Astrocyte (in vitro differentiated cells and primary cell): Measurements from ENCODE around the gene MESD.

Experiments
- EZH2 ChIP-seq: IDR thresholded peaks from 2 replicates; pipeline ENCODE4 v1.6.1; 2012; ENCODE audit warnings: mild to moderate bottlenecking, low read length, inconsistent platforms; ENCODE audit not compliant: insufficient read depth
- TF ChIP-seq, protein P1 (sequence below): IDR thresholded peaks from 2 replicates; pipeline ENCODE4 v1.5.1; 2011; ENCODE audit warnings: low read depth, mild to moderate bottlenecking, inconsistent platforms, low read length, moderate library complexity; ENCODE audit not compliant: insufficient read depth

DNA sequence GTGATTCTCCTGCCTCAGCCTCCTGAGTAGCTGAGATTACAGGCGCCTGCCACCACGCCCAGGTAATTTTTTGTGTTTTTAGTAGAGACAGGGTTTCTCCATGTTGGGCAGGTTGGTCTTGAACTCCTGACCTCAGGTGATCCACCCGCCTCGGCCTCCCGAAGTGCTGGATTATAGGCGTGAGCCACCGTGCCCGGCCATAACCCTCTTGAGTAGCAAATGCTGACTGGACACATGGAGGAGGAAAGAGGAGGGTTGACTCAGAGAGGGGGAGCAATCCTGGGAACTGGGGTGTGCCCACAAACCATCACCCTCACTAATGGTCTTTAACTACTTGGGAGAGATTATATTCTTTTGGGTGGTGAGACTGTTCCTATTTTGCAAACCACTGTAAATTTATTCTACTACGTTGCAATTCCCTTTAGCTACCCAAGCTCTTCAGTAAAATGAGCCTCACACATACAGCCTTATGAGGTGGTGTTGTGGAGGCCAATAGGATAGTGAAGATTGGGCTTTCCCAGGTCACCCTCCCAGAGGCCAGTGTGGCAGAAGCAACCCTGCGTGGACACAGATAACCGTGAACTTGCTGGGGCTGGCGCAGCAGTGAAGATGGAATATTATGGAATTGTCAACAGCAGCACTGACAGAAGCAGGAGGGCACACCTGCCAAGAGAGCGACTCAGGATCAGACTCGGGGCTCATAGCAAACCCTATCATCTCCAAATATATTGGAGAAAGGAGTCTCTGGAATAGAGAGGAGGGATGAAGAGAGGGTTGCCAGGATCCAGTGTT, 48.5 kb upstream of the MESD start:
- TF ChIP-seq, protein P1, sequence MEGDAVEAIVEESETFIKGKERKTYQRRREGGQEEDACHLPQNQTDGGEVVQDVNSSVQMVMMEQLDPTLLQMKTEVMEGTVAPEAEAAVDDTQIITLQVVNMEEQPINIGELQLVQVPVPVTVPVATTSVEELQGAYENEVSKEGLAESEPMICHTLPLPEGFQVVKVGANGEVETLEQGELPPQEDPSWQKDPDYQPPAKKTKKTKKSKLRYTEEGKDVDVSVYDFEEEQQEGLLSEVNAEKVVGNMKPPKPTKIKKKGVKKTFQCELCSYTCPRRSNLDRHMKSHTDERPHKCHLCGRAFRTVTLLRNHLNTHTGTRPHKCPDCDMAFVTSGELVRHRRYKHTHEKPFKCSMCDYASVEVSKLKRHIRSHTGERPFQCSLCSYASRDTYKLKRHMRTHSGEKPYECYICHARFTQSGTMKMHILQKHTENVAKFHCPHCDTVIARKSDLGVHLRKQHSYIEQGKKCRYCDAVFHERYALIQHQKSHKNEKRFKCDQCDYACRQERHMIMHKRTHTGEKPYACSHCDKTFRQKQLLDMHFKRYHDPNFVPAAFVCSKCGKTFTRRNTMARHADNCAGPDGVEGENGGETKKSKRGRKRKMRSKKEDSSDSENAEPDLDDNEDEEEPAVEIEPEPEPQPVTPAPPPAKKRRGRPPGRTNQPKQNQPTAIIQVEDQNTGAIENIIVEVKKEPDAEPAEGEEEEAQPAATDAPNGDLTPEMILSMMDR = no peak
- TF ChIP-seq EZH2 = no peak
